IMR-90 (cell line): Measurements from ENCODE around the gene LARP1.

Experiments used
- BHLHE40 ChIP-seq: fragments of 150-350 bp; IDR thresholded peaks from 2 replicates; pipeline ENCODE4 v1.6.1; 2016; ENCODE audit warnings: mild to moderate bottlenecking, low read depth, low read length
- CEBPB ChIP-seq: IDR thresholded peaks from 2 replicates; pipeline ENCODE4 v1.6.1; 2012; ENCODE audit warnings: low read depth, low read length, improper control_type of control experiment
- CHD1 ChIP-seq: IDR thresholded peaks from 2 replicates; pipeline ENCODE4 v1.6.1; 2012; ENCODE audit warnings: low read depth, low read length, improper control_type of control experiment
- FOS ChIP-seq: fragments of 150-350 bp; IDR thresholded peaks from 2 replicates; pipeline ENCODE4 v1.6.1; 2016; ENCODE audit warnings: low read depth, low read length
- MAFK ChIP-seq: IDR thresholded peaks from 2 replicates; pipeline ENCODE4 v1.6.1; 2012; ENCODE audit warnings: low read depth, low read length, improper control_type of control experiment
- MAZ ChIP-seq: IDR thresholded peaks from 2 replicates; pipeline ENCODE4 v1.6.1; 2012; ENCODE audit warnings: low read depth, mild to moderate bottlenecking, low read length, improper control_type of control experiment, moderate library complexity, borderline replicate concordance
- MXI1 ChIP-seq: IDR thresholded peaks from 2 replicates; pipeline ENCODE4 v1.6.1; 2012; ENCODE audit warnings: low read depth, mild to moderate bottlenecking, low read length, moderate library complexity, borderline replicate concordance
- POLR2A ChIP-seq: IDR thresholded peaks from 2 replicates; pipeline ENCODE4 v1.6.1; 2012; ENCODE audit warnings: mild to moderate bottlenecking, low read depth, low read length
- RAD21 ChIP-seq: IDR thresholded peaks from 2 replicates; pipeline ENCODE4 v1.6.1; 2012; ENCODE audit warnings: low read length, improper control_type of control experiment
- RFX5 ChIP-seq: IDR thresholded peaks from 2 replicates; pipeline ENCODE4 v1.8.0; 2012; ENCODE audit warnings: low read depth, mild to moderate bottlenecking, low read length, moderate library complexity
- USF2 ChIP-seq: fragments of 150-350 bp; IDR thresholded peaks from 2 replicates; pipeline ENCODE4 v1.6.1; 2017; ENCODE audit warnings: mild to moderate bottlenecking, antibody characterized with exemption, low read length, low read depth
- TF ChIP-seq, protein P1 (sequence below): conservative IDR thresholded peaks from 2 replicates; pipeline ENCODE4 v1.5.1; 2012; ENCODE audit warnings: mild to moderate bottlenecking, low read depth, low read length, improper control_type of control experiment

- TF ChIP-seq, protein P1, sequence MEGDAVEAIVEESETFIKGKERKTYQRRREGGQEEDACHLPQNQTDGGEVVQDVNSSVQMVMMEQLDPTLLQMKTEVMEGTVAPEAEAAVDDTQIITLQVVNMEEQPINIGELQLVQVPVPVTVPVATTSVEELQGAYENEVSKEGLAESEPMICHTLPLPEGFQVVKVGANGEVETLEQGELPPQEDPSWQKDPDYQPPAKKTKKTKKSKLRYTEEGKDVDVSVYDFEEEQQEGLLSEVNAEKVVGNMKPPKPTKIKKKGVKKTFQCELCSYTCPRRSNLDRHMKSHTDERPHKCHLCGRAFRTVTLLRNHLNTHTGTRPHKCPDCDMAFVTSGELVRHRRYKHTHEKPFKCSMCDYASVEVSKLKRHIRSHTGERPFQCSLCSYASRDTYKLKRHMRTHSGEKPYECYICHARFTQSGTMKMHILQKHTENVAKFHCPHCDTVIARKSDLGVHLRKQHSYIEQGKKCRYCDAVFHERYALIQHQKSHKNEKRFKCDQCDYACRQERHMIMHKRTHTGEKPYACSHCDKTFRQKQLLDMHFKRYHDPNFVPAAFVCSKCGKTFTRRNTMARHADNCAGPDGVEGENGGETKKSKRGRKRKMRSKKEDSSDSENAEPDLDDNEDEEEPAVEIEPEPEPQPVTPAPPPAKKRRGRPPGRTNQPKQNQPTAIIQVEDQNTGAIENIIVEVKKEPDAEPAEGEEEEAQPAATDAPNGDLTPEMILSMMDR = no peak
- TF ChIP-seq FOS = no peak
- TF ChIP-seq USF2 = no peak
- no peak for TF ChIP-seq MXI1
- no peak for TF ChIP-seq RAD21
- no peak for TF ChIP-seq MAFK
- no peak for TF ChIP-seq CHD1
- TF ChIP-seq BHLHE40 = no peak
- TF ChIP-seq MAZ = no peak
- TF ChIP-seq POLR2A = no peak
- TF ChIP-seq CEBPB = no peak
- no peak for TF ChIP-seq RFX5
These were observed 76.3 kb downstream of the LARP1 start for GRCh38 chr5:154831451-154831850.
